Measurements from ENCODE around the gene CCNT2.

DNA sequence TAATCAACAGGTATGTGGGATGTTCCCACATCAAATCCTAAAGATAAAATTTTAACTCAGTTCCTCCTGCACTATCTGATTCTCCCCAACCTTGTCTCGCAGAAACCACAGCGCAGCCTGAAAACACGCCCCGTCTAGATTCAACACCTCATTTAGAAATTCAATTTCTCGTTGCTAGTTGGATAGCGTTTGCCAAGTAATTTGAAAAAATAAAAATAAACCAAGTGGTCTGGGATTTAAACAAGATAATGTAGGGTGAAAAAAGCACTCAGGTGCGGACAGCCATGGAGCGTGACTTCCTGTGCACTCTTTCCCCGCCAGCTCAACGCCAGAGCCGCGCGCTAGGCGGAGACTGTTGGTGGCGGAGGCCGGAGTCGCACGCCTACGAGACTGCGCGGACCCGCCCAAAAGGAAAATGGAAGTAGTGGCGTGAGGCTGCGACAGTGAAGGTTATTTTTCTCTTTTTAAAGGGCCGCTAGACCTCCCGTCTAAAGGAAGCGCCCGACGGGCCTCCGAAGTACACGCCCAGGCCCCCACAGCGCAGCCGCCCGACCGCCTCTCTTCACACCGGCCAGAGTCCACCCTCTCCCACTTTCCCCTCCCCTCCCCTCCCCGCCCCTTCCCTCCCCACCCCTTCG is 615 bp upstream of the CCNT2 start:
- TF ChIP-seq EZH2 (IDR thresholded peaks at IDR 0.05; ENCODE audit: low read length) = no peak
- TF ChIP-seq CTCF (optimal IDR thresholded peaks at IDR 0.05 in 1 of 3, IDR thresholded peaks at IDR 0.05 in 1 of 3, conservative IDR thresholded peaks at IDR 0.05 in 1 of 3; ENCODE audit: extremely low read depth in 1 of 3, insufficient read depth in 2 of 3, low read length in 3 of 3) = peak in 2 of 3 experiments; percentile 29 to 36

All from keratinocyte (primary cell).